Measurements from ENCODE around the gene EFNA4. TPM values are rescaled to one million over a fixed set of nuclear protein-coding genes. Genes with fewer than 3 reads are reported as not detected.

EFNA4 gene
- total and polyA plus RNA-seq, 3 donors from 2014 or later: 5.3 to 6.9 (median 6.0) TPM

- no peak for DNase-seq
- Histone ChIP-seq H3K4me3 (no peak overlapping the region), H3K36me3 (ENCODE audit: low read depth, missing control alignments) (no peaks in the 10 kb centered on the region), H3K27ac (no peak overlapping the region), H3K4me1 (peaks cover 6% of the 10 kb centered on the region), H3K27me3 (no peaks in the 10 kb centered on the region), H3K9me3 (no peaks in the 10 kb centered on the region)
- TF ChIP-seq, protein P1, sequence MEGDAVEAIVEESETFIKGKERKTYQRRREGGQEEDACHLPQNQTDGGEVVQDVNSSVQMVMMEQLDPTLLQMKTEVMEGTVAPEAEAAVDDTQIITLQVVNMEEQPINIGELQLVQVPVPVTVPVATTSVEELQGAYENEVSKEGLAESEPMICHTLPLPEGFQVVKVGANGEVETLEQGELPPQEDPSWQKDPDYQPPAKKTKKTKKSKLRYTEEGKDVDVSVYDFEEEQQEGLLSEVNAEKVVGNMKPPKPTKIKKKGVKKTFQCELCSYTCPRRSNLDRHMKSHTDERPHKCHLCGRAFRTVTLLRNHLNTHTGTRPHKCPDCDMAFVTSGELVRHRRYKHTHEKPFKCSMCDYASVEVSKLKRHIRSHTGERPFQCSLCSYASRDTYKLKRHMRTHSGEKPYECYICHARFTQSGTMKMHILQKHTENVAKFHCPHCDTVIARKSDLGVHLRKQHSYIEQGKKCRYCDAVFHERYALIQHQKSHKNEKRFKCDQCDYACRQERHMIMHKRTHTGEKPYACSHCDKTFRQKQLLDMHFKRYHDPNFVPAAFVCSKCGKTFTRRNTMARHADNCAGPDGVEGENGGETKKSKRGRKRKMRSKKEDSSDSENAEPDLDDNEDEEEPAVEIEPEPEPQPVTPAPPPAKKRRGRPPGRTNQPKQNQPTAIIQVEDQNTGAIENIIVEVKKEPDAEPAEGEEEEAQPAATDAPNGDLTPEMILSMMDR (IDR thresholded peaks at IDR 0.05): no peak
- TF ChIP-seq POLR2A (IDR thresholded peaks at IDR 0.05): no peak
- WGBS, 2 donors: 75 to 79% methylated on average over 8 of the region's 8 CpGs
- intact Hi-C loops (cut with DNase I; ENCODE audit: low total_unique reads): no loop called here
Measured at GRCh38 chr1:155022136-155022926, 41.2 kb upstream of the EFNA4 start.

GRCh38 chr1:155022927-155023236, 40.7 kb upstream of the EFNA4 start:
- H3K4me1 ChIP-seq: peaks cover 3% of the 10 kb centered on the region
- H3K27me3 ChIP-seq: no peaks in the 10 kb centered on the region
- DNase-seq: no peak
- intact Hi-C loops (cut with DNase I; ENCODE audit: low total_unique reads): no loop called here
- H3K27ac ChIP-seq: no peak overlapping the region
- TF ChIP-seq POLR2A (IDR thresholded peaks at IDR 0.05): no peak
- TF ChIP-seq, protein P1 (IDR thresholded peaks at IDR 0.05): no peak
- WGBS, 2 donors: 57 to 64% methylated on average over 4 of the region's 4 CpGs
- no peak overlapping the region for H3K4me3 ChIP-seq
- H3K36me3 ChIP-seq (ENCODE audit: low read depth, missing control alignments): no peaks in the 10 kb centered on the region
- no peaks in the 10 kb centered on the region for H3K9me3 ChIP-seq

- no peak overlapping the region for H3K4me3 ChIP-seq
- TF ChIP-seq, protein P1 (IDR thresholded peaks at IDR 0.05): no peak
- TF ChIP-seq POLR2A (IDR thresholded peaks at IDR 0.05): no peak
- 88 to 89% methylated on average over 5 of the region's 5 CpGs for WGBS, 2 donors
- H3K27me3 ChIP-seq: no peaks in the 10 kb centered on the region
- no peaks in the 10 kb centered on the region for H3K9me3 ChIP-seq
- H3K27ac ChIP-seq: no peak overlapping the region
- H3K36me3 ChIP-seq (ENCODE audit: low read depth, missing control alignments): no peaks in the 10 kb centered on the region
- intact Hi-C loops (cut with DNase I; ENCODE audit: low total_unique reads): no loop called here
- H3K4me1 ChIP-seq: peaks cover 1% of the 10 kb centered on the region
- DNase-seq: no peak
Measured at GRCh38 chr1:155023627-155024026, 39.9 kb upstream of the EFNA4 start.

DNA sequence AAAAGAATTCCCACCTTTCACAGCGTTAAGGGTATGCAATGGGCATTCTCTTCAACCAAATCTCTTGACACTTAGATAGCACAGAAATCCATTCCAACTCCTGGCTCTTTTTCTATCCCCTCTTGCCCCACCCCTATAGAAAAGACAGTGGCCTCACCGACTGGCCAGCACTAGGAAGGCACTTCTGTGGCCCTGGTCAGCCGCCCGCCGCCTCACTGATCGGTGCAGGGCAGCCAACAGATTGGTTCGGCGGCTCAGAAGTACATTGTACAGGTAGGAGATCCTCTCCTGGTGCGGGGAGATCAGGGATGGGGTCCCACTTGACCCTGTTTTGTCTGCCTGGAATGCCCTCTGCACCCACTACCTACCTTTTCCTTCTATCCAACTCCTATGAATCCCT, 39.2 kb upstream of the EFNA4 start:
- TF ChIP-seq POLR2A (IDR thresholded peaks at IDR 0.05): no peak
- TF ChIP-seq, protein P1 (IDR thresholded peaks at IDR 0.05): no peak
- H3K4me1 ChIP-seq: no peaks in the 10 kb centered on the region
- no peak overlapping the region for H3K27ac ChIP-seq
- 88 to 91% methylated on average over 9 of the region's 9 CpGs for WGBS, 2 donors
- no peaks in the 10 kb centered on the region for H3K27me3 ChIP-seq
- H3K36me3 ChIP-seq (ENCODE audit: low read depth, missing control alignments): no peaks in the 10 kb centered on the region
- intact Hi-C loops (cut with DNase I; ENCODE audit: low total_unique reads): no loop called here
- no peak for DNase-seq
- no peak overlapping the region for H3K4me3 ChIP-seq
- no peaks in the 10 kb centered on the region for H3K9me3 ChIP-seq

DNA sequence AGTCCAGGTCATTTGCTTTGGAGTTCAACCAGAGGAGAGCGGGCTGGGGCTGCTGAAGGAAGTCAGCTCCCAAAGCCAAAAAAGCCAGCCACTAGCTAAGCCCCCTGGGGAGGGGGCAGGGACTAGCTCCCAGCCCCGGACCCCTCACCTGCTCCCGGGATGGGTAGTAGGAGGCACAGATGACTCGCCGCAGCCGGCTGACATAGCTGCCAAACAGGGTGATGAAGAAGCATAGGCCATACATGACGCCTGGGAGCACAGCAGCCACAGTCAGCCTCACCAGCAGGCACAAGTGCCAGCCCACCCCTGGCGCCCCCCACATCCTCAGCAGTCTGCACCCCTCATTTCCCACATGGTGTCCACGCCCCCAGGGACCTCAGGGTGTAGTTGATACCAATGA, 37.4 kb upstream of the EFNA4 start:
- no peak overlapping the region for H3K4me3 ChIP-seq
- H3K9me3 ChIP-seq: no peaks in the 10 kb centered on the region
- no peak for TF ChIP-seq POLR2A (IDR thresholded peaks at IDR 0.05)
- TF ChIP-seq, protein P1 (IDR thresholded peaks at IDR 0.05): no peak
- WGBS, 2 donors: 75 to 79% methylated on average over 5 to 9 of the region's 9 CpGs
- no peaks in the 10 kb centered on the region for H3K4me1 ChIP-seq
- no peaks in the 10 kb centered on the region for H3K36me3 ChIP-seq (ENCODE audit: low read depth, missing control alignments)
- no peaks in the 10 kb centered on the region for H3K27me3 ChIP-seq
- intact Hi-C loops (cut with DNase I; ENCODE audit: low total_unique reads): no loop called here
- H3K27ac ChIP-seq: no peak overlapping the region
- DNase-seq: no peak

Data from testis (tissue), 3 donors.